Measurements from ENCODE around the gene TRAPPC11. TPM values are rescaled to one million over a fixed set of nuclear protein-coding genes. Genes with fewer than 3 reads are reported as not detected.

TRAPPC11 gene
- total and polyA plus RNA-seq, 9 donors, result 21.2 to 52.7 (median 40.5) TPM

- Histone ChIP-seq H3K27me3 (no peaks in the 10 kb centered on the region), H3K4me3 (no peak overlapping the region), H3K36me3 (no peaks in the 10 kb centered on the region), H3K9me3 (no peaks in the 10 kb centered on the region), H3K4me1 (ENCODE audit: insufficient read depth) (peaks cover 9% of the 10 kb centered on the region), H3K27ac (no peak overlapping the region)
- TF ChIP-seq EP300 (IDR thresholded peaks at IDR 0.05), result no peak
- no peak for TF ChIP-seq CTCF (IDR thresholded peaks at IDR 0.05)
- no peak for TF ChIP-seq POLR2A (IDR thresholded peaks at IDR 0.05)
- 87 to 92% (median 91%) methylated on average over 20 of the region's 20 CpGs for WGBS, 3 donors
- peak in 1 of 5 donors; percentile 8 for DNase-seq
- intact Hi-C loops (cut with DNase I), result no loop called here
These were observed 46.5 kb upstream of the TRAPPC11 start for GRCh38 chr4:183612329-183613250.

GRCh38 chr4:183617075-183617474 is 42.0 kb upstream of the TRAPPC11 start:
- Histone ChIP-seq H3K4me1 (ENCODE audit: insufficient read depth) (peaks cover 20% of the 10 kb centered on the region), H3K27me3 (no peaks in the 10 kb centered on the region), H3K4me3 (no peak overlapping the region), H3K9me3 (no peaks in the 10 kb centered on the region), H3K27ac (peak overlapping the region in 1 of 2 donors; percentile 79), H3K36me3 (no peaks in the 10 kb centered on the region)
- no peak for DNase-seq
- WGBS, 3 donors, result 93 to 99% (median 96%) methylated on average over 2 of the region's 2 CpGs
- intact Hi-C loops (cut with DNase I), result loop anchor here in 1 of 4 donors (5.0 kb wide), 1 partner anchor 1320 kb away; no protein-coding TSS in a partner anchor
- no peak for TF ChIP-seq EP300 (IDR thresholded peaks at IDR 0.05)

- H3K27ac ChIP-seq, result peak overlapping the region in 1 of 2 donors; percentile 79
- intact Hi-C loops (cut with DNase I), result loop anchor here in 1 of 4 donors (5.0 kb wide), 1 partner anchor 1321 kb away; no protein-coding TSS in a partner anchor
- H3K4me1 ChIP-seq (ENCODE audit: insufficient read depth), result peaks cover 18% of the 10 kb centered on the region
- peak in 1 of 5 donors; percentile 72 for DNase-seq
- no peaks in the 10 kb centered on the region for H3K27me3 ChIP-seq
- no peak for TF ChIP-seq POLR2A (IDR thresholded peaks at IDR 0.05)
- no peak for TF ChIP-seq EP300 (IDR thresholded peaks at IDR 0.05)
- TF ChIP-seq CTCF (IDR thresholded peaks at IDR 0.05), result no peak
- no peaks in the 10 kb centered on the region for H3K36me3 ChIP-seq
- WGBS, 3 donors, result 15 to 28% (median 15%) methylated on average over 4 of the region's 4 CpGs
- no peaks in the 10 kb centered on the region for H3K9me3 ChIP-seq
- no peak overlapping the region for H3K4me3 ChIP-seq
These were observed 40.4 kb upstream of the TRAPPC11 start for GRCh38 chr4:183618681-183619080.

- H3K4me3 ChIP-seq, result no peak overlapping the region
- peak overlapping the region in 1 of 2 donors; percentile 79 for H3K27ac ChIP-seq
- DNase-seq, result peak in 1 of 5 donors; percentile 10
- no peaks in the 10 kb centered on the region for H3K36me3 ChIP-seq
- no peaks in the 10 kb centered on the region for H3K27me3 ChIP-seq
- TF ChIP-seq EP300 (IDR thresholded peaks at IDR 0.05), result no peak
- TF ChIP-seq POLR2A (IDR thresholded peaks at IDR 0.05), result no peak
- TF ChIP-seq CTCF (IDR thresholded peaks at IDR 0.05), result no peak
- no peaks in the 10 kb centered on the region for H3K9me3 ChIP-seq
- WGBS, 3 donors, result 45 to 48% (median 45%) methylated on average over 2 of the region's 2 CpGs
- intact Hi-C loops (cut with DNase I), result no loop called here
- H3K4me1 ChIP-seq (ENCODE audit: insufficient read depth), result peaks cover 18% of the 10 kb centered on the region
These were observed 38.7 kb upstream of the TRAPPC11 start for GRCh38 chr4:183620421-183620820.

GRCh38 chr4:183621875-183622274 is 37.2 kb upstream of the TRAPPC11 start:
- peaks cover 17% of the 10 kb centered on the region for H3K4me1 ChIP-seq (ENCODE audit: insufficient read depth)
- H3K27ac ChIP-seq, result peak overlapping the region in 1 of 2 donors; percentile 53
- no peaks in the 10 kb centered on the region for H3K9me3 ChIP-seq
- no peaks in the 10 kb centered on the region for H3K36me3 ChIP-seq
- WGBS, 3 donors, result 39 to 51% (median 47%) methylated on average over 1 of the region's 1 CpG
- intact Hi-C loops (cut with DNase I), result no loop called here
- DNase-seq, result no peak
- no peaks in the 10 kb centered on the region for H3K27me3 ChIP-seq
- H3K4me3 ChIP-seq, result no peak overlapping the region
- no peak for TF ChIP-seq EP300 (IDR thresholded peaks at IDR 0.05)
- TF ChIP-seq POLR2A (IDR thresholded peaks at IDR 0.05), result no peak
- TF ChIP-seq CTCF (IDR thresholded peaks at IDR 0.05), result no peak
